K562 (cell line): Measurements from ENCODE around the gene ARHGAP22.

Experiments used
- BRD4 ChIP-seq: fragments of 200-600 bp; sonication (generic); IDR thresholded peaks from 2 replicates; pipeline ENCODE4 v1.6.1; 2017; ENCODE audit warnings: inconsistent platforms
- DNMT1 ChIP-seq: fragments of 450-650 bp; IDR thresholded peaks from 2 replicates; pipeline ENCODE4 v1.6.1; 2016; ENCODE audit warnings: antibody characterized with exemption, mild to moderate bottlenecking
- TF ChIP-seq, protein P1 (sequence below): sonication (generic); formaldehyde crosslinking; IDR thresholded peaks from 2 replicates; pipeline ENCODE4 v1.9.0; 2022; ENCODE audit warnings: mild to moderate bottlenecking, missing genetic modification reagents
- TF ChIP-seq, protein P2 (sequence below), 3 experiments: IDR thresholded peaks in 2 of 3; conservative IDR thresholded peaks in 1 of 3; 2 replicates each; pipeline ENCODE4 v1.5.1; 2011 to 2012; ENCODE audit warnings: low read length in 3 of 3, mild to moderate bottlenecking in 3 of 3, control low read depth in 2 of 3, improper control_type of control experiment in 1 of 3, inconsistent platforms in 1 of 3, low read depth in 1 of 3, mixed read lengths in 1 of 3, moderate library complexity in 1 of 3; ENCODE audit not compliant: insufficient read depth in 2 of 3

DNA sequence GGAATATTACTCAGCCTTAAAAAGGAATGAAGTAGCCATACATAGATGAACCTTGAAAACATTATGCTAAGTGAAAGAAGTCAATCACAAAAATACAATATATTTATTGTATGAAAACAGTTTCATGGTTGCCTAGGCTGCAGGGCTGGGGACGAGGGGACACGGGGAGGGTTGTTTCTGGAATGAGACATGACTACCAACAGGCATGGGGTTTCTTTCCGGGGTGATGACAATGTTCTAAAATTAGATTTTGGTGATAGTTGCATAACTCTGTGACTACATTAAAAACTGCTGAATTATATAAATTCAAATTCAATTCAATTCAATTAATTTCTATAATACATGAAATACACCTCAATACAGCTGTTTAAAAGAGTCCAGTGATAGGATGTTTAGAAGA is 88.0 kb downstream of the ARHGAP22 start:
- TF ChIP-seq DNMT1 (no peak), BRD4 (no peak)
- TF ChIP-seq, protein P1, sequence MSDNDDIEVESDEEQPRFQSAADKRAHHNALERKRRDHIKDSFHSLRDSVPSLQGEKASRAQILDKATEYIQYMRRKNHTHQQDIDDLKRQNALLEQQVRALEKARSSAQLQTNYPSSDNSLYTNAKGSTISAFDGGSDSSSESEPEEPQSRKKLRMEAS (CRISPR knock-in tag), result no peak
- TF ChIP-seq, protein P2, sequence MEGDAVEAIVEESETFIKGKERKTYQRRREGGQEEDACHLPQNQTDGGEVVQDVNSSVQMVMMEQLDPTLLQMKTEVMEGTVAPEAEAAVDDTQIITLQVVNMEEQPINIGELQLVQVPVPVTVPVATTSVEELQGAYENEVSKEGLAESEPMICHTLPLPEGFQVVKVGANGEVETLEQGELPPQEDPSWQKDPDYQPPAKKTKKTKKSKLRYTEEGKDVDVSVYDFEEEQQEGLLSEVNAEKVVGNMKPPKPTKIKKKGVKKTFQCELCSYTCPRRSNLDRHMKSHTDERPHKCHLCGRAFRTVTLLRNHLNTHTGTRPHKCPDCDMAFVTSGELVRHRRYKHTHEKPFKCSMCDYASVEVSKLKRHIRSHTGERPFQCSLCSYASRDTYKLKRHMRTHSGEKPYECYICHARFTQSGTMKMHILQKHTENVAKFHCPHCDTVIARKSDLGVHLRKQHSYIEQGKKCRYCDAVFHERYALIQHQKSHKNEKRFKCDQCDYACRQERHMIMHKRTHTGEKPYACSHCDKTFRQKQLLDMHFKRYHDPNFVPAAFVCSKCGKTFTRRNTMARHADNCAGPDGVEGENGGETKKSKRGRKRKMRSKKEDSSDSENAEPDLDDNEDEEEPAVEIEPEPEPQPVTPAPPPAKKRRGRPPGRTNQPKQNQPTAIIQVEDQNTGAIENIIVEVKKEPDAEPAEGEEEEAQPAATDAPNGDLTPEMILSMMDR (IDR thresholded peaks at IDR 0.05 in 2 of 3, conservative IDR thresholded peaks at IDR 0.05 in 1 of 3; ENCODE audit: insufficient read depth in 2 of 3, low read depth in 1 of 3, low read length in 3 of 3), result no peak
